ENCODE results near the gene RNF152. TPM values are rescaled to one million over a fixed set of nuclear protein-coding genes. Genes with fewer than 3 reads are reported as not detected.

The RNF152 gene
- total RNA-seq, 1 donor from 2014 or later, result 8.4 TPM

DNA sequence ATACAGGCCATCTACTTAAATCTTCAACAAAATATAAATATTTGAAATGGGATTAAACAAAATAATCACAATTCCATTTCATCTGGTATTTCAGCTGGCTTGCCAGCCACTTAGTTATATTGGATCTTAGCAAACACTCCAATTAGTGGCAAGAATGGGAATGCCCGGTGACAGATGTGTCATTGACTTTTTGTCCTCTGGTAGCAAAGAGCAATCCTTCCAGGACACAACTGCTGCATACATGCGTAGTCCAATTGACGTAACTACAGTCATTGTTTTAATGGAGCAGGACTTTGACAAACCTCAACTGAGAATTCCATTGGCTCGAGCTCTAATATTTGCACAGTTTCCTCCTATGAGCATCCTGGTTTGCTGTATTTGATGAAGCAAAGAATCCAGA, 69.9 kb downstream of the RNF152 start:
- Mint-ChIP-seq H3K4me3 (no peak overlapping the region), H3K27ac (ENCODE audit: unreplicated experiment) (no peak overlapping the region), H3K9me3 (peaks cover 3% of the 10 kb centered on the region)

DNA sequence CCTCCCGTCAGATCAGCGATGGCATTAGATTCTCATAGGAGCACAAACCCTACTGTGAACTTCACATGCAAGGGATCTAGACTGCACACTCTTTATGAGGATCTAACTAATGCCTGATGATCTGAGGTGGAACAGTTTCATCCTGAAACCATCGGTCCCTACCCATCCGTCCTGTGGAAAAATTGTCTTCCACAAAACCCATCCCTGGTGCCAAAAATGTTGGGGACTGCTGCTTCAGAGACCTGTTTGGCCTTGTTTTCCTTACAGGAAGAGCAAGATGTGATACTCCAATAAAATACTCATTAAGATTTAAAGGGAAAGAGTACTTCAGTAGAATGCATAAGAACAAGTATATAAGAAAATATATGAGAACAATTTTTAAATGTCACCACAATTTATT, 71.1 kb downstream of the RNF152 start:
- H3K27me3 Mint-ChIP-seq (ENCODE audit: low read depth), result no peaks in the 10 kb centered on the region
- peaks cover 3% of the 10 kb centered on the region for H3K9me3 Mint-ChIP-seq
- TF ChIP-seq, protein P1, sequence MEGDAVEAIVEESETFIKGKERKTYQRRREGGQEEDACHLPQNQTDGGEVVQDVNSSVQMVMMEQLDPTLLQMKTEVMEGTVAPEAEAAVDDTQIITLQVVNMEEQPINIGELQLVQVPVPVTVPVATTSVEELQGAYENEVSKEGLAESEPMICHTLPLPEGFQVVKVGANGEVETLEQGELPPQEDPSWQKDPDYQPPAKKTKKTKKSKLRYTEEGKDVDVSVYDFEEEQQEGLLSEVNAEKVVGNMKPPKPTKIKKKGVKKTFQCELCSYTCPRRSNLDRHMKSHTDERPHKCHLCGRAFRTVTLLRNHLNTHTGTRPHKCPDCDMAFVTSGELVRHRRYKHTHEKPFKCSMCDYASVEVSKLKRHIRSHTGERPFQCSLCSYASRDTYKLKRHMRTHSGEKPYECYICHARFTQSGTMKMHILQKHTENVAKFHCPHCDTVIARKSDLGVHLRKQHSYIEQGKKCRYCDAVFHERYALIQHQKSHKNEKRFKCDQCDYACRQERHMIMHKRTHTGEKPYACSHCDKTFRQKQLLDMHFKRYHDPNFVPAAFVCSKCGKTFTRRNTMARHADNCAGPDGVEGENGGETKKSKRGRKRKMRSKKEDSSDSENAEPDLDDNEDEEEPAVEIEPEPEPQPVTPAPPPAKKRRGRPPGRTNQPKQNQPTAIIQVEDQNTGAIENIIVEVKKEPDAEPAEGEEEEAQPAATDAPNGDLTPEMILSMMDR (conservative IDR thresholded peaks at IDR 0.05), result no peak
- H3K4me3 Mint-ChIP-seq, result no peak overlapping the region
- H3K4me1 Mint-ChIP-seq, result peaks cover 5% of the 10 kb centered on the region
- no peak overlapping the region for H3K27ac Mint-ChIP-seq (ENCODE audit: unreplicated experiment)
- no peak for DNase-seq (ENCODE audit: low read depth, low spot score)
- peaks cover 2% of the 10 kb centered on the region for H3K36me3 Mint-ChIP-seq (ENCODE audit: low read depth)

More for the DNA sequence above, 69.9 kb downstream of the RNF152 start:
- H3K27me3 Mint-ChIP-seq (ENCODE audit: low read depth), result no peaks in the 10 kb centered on the region
- peaks cover 2% of the 10 kb centered on the region for H3K36me3 Mint-ChIP-seq (ENCODE audit: low read depth)
- DNase-seq (ENCODE audit: low read depth, low spot score), result no peak
- peaks cover 5% of the 10 kb centered on the region for H3K4me1 Mint-ChIP-seq
- TF ChIP-seq, protein P1 (conservative IDR thresholded peaks at IDR 0.05), result no peak

DNA sequence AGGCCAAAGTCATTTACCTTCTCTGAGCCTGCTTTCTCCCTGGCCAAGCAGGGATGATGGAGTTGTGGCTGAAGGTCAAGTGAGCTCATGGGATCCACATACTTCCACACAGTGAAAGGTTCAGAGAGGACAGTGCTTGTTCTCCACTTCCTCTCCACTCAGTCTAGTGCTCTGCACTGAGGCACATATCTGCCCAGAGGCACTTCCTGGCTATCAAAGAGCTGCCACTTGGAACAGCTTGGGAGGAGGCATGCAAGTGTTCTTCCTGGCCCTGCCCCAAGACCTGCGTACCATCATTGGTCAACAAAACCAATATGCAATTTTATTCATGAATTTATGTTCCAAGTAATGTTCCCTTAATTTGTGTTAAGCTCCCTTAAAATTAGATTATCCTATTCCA, 71.9 kb downstream of the RNF152 start:
- H3K4me3 Mint-ChIP-seq, result no peak overlapping the region
- H3K27ac Mint-ChIP-seq (ENCODE audit: unreplicated experiment), result no peak overlapping the region
- no peak for DNase-seq (ENCODE audit: low read depth, low spot score)
- TF ChIP-seq, protein P1 (conservative IDR thresholded peaks at IDR 0.05), result no peak
- H3K9me3 Mint-ChIP-seq, result peaks cover 3% of the 10 kb centered on the region
- H3K27me3 Mint-ChIP-seq (ENCODE audit: low read depth), result no peaks in the 10 kb centered on the region
- H3K4me1 Mint-ChIP-seq, result peaks cover 5% of the 10 kb centered on the region
- peaks cover 2% of the 10 kb centered on the region for H3K36me3 Mint-ChIP-seq (ENCODE audit: low read depth)

DNA sequence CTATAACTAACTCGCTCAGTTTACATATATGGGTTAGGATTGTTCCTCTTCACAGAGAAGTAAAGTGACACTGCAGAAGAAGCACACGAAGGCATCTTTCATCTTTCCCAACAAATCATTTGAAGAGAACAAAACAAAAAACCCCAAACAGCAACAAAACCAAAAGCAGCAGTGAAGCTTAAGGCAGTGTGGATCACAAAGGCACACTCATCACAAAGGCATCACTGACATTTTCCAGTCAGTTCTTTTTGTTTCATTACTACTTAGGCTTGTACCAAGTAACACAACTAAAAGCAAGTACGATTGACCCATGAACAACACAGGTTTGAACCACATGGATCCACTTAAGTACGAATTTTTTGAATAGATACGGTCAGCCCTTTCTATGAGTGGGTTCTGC, 75.7 kb downstream of the RNF152 start:
- DNase-seq (ENCODE audit: low read depth, low spot score), result no peak
- Mint-ChIP-seq H3K9me3 (peaks cover 3% of the 10 kb centered on the region), H3K27ac (ENCODE audit: unreplicated experiment) (no peak overlapping the region), H3K4me1 (no peaks in the 10 kb centered on the region), H3K4me3 (no peak overlapping the region), H3K27me3 (ENCODE audit: low read depth) (no peaks in the 10 kb centered on the region), H3K36me3 (ENCODE audit: low read depth) (peaks cover 6% of the 10 kb centered on the region)
- TF ChIP-seq, protein P1 (conservative IDR thresholded peaks at IDR 0.05), result no peak

DNA sequence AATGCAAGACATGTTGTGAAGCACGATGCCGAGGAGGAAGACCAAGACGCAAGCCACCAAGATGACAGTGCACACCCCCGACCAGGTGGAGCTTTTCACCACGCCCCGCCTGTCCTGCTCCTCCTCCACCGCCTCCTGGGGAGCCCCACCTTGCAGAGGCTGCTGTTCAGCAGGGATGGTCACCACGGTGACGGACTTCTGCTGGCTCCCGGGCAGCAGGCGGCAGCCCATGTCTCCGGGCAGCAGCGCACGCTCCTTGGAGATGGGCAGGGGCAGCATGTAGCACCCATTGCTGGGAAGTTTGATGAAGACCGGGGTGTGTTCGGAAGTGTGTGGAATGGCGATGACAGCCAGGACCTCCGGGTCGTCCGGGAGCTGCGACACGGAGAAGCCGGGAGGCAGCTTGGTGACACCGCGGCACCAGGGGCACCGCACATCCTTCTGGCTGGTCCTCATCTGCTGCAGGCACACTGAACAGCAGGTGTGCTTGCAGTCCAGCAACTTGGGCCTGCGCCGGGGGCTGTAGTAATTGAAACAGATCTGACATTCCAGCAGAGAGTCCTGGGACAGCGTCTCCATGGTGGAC, 76.8 kb downstream of the RNF152 start:
- Mint-ChIP-seq H3K27ac (ENCODE audit: unreplicated experiment) (no peak overlapping the region), H3K36me3 (ENCODE audit: low read depth) (peaks cover 6% of the 10 kb centered on the region), H3K4me1 (no peaks in the 10 kb centered on the region), H3K4me3 (no peak overlapping the region), H3K27me3 (ENCODE audit: low read depth) (no peaks in the 10 kb centered on the region), H3K9me3 (peaks cover 3% of the 10 kb centered on the region)
- no peak for DNase-seq (ENCODE audit: low read depth, low spot score)
- TF ChIP-seq, protein P1 (conservative IDR thresholded peaks at IDR 0.05), result no peak

Measured in neural crest cell (in vitro differentiated cells).